HL-60 (cell line): Measurements from ENCODE around the gene LRRC75B.

Source experiments
- DNase-seq, 2 experiments: peaks; one replicate each; pipeline ENCODE4 v3.0.0-alpha.2; 2010 to 2020; ENCODE audit warnings: low read depth in 1 of 2, low spot score in 1 of 2
- H3K27ac ChIP-seq: fragments of 250-450 bp; sonication (Bioruptor Pico); replicated peaks from 2 replicates; pipeline ENCODE4 v1.5.1; 2020; ENCODE audit warnings: mild to moderate bottlenecking, moderate library complexity
- H3K27me3 ChIP-seq: fragments of 250-450 bp; sonication (Bioruptor Pico); 2 replicates; pipeline ENCODE4 v1.5.1; 2021; ENCODE audit warnings: mild to moderate bottlenecking, moderate library complexity; ENCODE audit not compliant: insufficient read depth, poor library complexity, severe bottlenecking
- H3K4me3 ChIP-seq: replicated peaks from 2 replicates; pipeline ENCODE4 v1.5.1; 2011; ENCODE audit warnings: mild to moderate bottlenecking, control low read depth, low read length; ENCODE audit not compliant: insufficient read depth
- CTCF ChIP-seq: IDR thresholded peaks from one replicate; pipeline ENCODE4 v1.5.1; 2011; ENCODE audit warnings: low read length, control low read depth, inconsistent platforms; ENCODE audit not compliant: insufficient read depth
- GABPA ChIP-seq: IDR thresholded peaks from 2 replicates; pipeline ENCODE4 v1.6.1; 2012; ENCODE audit warnings: low read depth
- POLR2AphosphoS5 ChIP-seq: IDR thresholded peaks from 2 replicates; pipeline ENCODE4 v1.6.1; 2012; ENCODE audit warnings: low read depth
- REST ChIP-seq: IDR thresholded peaks from 2 replicates; pipeline ENCODE4 v1.6.1; 2012; ENCODE audit warnings: low read depth; ENCODE audit not compliant: insufficient replicate concordance
- SPI1 ChIP-seq: IDR thresholded peaks from 2 replicates; pipeline ENCODE4 v1.6.1; 2012; ENCODE audit warnings: low read depth, mild to moderate bottlenecking, borderline replicate concordance

LRRC75B gene

DNA sequence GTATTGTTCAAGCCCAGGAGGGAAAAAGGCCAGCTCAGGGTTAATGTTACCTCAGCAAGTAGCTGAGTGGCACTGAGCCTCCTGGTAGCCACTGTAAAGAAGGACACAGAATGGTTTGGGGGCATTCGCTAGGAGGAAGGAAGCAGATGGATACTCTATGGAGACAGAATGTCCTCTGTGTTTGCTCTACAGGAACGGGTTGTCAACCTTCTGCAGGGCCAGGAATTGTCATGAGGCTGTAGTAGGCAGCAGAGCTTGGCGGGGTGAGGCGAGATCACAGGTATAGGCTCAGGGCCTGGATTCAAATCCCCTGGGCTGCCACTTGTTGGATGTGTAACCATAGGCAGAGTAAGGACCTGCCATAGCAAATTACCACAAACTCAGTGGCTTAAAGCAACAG is 3.0 kb upstream of the LRRC75B start:
- no peak overlapping the region for H3K4me3 ChIP-seq
- H3K27ac ChIP-seq: no peak overlapping the region
- no peak for TF ChIP-seq SPI1
- no peak for TF ChIP-seq CTCF
- no peak for TF ChIP-seq GABPA
- no peak for TF ChIP-seq POLR2AphosphoS5
- no peak for TF ChIP-seq REST
- H3K27me3 ChIP-seq: no peaks in the 10 kb centered on the region
- no peak for DNase-seq

DNA sequence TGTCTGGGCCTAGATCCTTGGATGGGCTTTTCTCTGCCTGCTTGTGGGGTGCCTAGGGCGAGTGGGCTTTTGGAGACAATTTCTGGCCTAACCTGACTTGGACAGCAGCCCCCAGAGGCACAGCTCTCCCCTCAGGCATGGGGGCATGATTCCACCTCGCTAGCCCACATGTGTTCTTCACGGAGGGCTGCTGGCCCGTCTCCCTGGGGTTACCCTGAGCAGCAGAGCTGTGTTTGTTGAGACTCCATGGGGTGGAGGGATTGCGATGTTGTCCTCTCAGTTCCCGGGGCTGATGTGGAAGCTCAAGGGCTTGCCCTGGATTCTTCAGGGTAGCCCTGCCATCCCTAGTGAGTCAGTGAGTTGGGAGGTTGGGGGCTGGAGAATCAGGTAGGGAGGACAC is 2.4 kb upstream of the LRRC75B start:
- no peak overlapping the region for H3K4me3 ChIP-seq
- no peak for TF ChIP-seq SPI1
- TF ChIP-seq GABPA: no peak
- no peak for TF ChIP-seq REST
- TF ChIP-seq CTCF: no peak
- no peak for TF ChIP-seq POLR2AphosphoS5
- no peaks in the 10 kb centered on the region for H3K27me3 ChIP-seq
- no peak for DNase-seq
- H3K27ac ChIP-seq: no peak overlapping the region

DNA sequence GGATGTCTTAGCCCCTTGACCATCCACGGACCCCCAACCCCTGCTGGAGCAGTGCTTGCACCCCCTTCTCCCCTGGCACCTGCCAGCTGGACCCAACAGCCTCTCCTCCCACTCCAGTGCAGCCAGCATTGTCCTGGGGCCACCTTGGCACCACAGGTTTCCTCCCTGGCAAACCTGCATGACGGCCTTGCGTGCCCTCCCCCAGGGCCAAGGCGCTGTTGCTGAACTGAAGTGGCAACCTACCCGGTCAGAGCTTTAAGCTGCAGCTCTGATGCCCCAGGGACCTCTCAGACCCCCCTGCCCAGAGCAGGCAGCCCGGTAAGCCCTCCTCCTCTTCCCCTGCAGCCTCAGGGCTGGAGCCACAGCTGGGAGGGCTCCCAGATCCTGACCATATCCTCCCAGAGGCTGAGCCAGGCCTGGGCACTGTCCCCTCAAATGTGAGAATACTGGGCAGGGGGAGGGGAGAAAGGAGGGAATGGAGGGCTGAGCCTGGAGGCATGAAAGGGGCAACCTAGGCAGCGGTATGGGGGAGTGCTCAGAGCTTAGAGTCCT is 1.8 kb upstream of the LRRC75B start:
- DNase-seq: no peak
- TF ChIP-seq GABPA: no peak
- TF ChIP-seq SPI1: no peak
- no peak for TF ChIP-seq CTCF
- TF ChIP-seq POLR2AphosphoS5: no peak
- TF ChIP-seq REST: no peak
- no peaks in the 10 kb centered on the region for H3K27me3 ChIP-seq
- no peak overlapping the region for H3K4me3 ChIP-seq
- H3K27ac ChIP-seq: no peak overlapping the region
